GM18502 (cell line): ENCODE measurements around the gene NEIL3.
A peak's percentile ranks its signal among the peaks of the same experiment; 100 is the strongest.

Source experiments
- ATAC-seq: cut with Tn5 transposase; IDR thresholded peaks from one replicate; pipeline ENCODE4 v1.9.1; 2021; ENCODE audit warnings: mild to moderate bottlenecking; ENCODE audit not compliant: unreplicated experiment, poor library complexity

Gene NEIL3

GRCh38 chr4:177309522-177310371 is at the start of gene NEIL3:
Gene NEIL3 (plus strand): TSS chr4:177309874. CDS start chr4:177309954, 80 bp downstream.
- ATAC-seq, result peak; percentile 88

GRCh38 chr4:177263818-177264217 is 45.9 kb upstream of the NEIL3 start:
- ATAC-seq, result no peak

GRCh38 chr4:177264788-177265422 is 44.8 kb upstream of the NEIL3 start:
- ATAC-seq, result no peak

GRCh38 chr4:177265729-177266128 is 43.9 kb upstream of the NEIL3 start:
- ATAC-seq, result no peak

- peak; percentile 80 for ATAC-seq
Measured at GRCh38 chr4:177266506-177266905, 43.2 kb upstream of the NEIL3 start.

GRCh38 chr4:177267911-177268310 is 41.8 kb upstream of the NEIL3 start:
- ATAC-seq, result no peak

GRCh38 chr4:177271091-177271490 is 38.6 kb upstream of the NEIL3 start:
- no peak for ATAC-seq

GRCh38 chr4:177271915-177272766 is 37.5 kb upstream of the NEIL3 start:
- no peak for ATAC-seq

GRCh38 chr4:177275999-177276398 is 33.7 kb upstream of the NEIL3 start:
- ATAC-seq, result no peak

- no peak for ATAC-seq
Measured at GRCh38 chr4:177281351-177281909, 28.2 kb upstream of the NEIL3 start.

- no peak for ATAC-seq
Measured at GRCh38 chr4:177282284-177282835, 27.3 kb upstream of the NEIL3 start.

GRCh38 chr4:177283167-177283566 is 26.5 kb upstream of the NEIL3 start:
- no peak for ATAC-seq

GRCh38 chr4:177285953-177286352 is 23.7 kb upstream of the NEIL3 start:
- no peak for ATAC-seq

- no peak for ATAC-seq
Measured at GRCh38 chr4:177287255-177287654, 22.4 kb upstream of the NEIL3 start.

GRCh38 chr4:177288335-177288734 is 21.3 kb upstream of the NEIL3 start:
- no peak for ATAC-seq

- no peak for ATAC-seq
Measured at GRCh38 chr4:177290780-177291179, 18.9 kb upstream of the NEIL3 start.

GRCh38 chr4:177292171-177292570 is 17.5 kb upstream of the NEIL3 start:
- no peak for ATAC-seq

GRCh38 chr4:177293208-177294033 is 16.3 kb upstream of the NEIL3 start:
- ATAC-seq, result no peak

- ATAC-seq, result no peak
Measured at GRCh38 chr4:177297785-177298391, 11.8 kb upstream of the NEIL3 start.
